Mesodermal cell (in vitro differentiated cells): ENCODE results near the gene CD3E.

Source experiments
- H3K27ac ChIP-seq: 2 replicates; pipeline ENCODE4 v1.7.0; 2013; ENCODE audit warnings: mild to moderate bottlenecking, low read depth, low read length, moderate library complexity; ENCODE audit not compliant: severe bottlenecking
- H3K36me3 ChIP-seq: 2 replicates; pipeline ENCODE4 v1.7.1; 2013; ENCODE audit warnings: mild to moderate bottlenecking, low read length, moderate library complexity; ENCODE audit not compliant: control insufficient read depth, insufficient read depth
- H3K4me1 ChIP-seq: one replicate; pipeline ENCODE4 v1.7.1; 2013; ENCODE audit warnings: mild to moderate bottlenecking, low read length; ENCODE audit not compliant: insufficient read depth, control insufficient read depth, poor library complexity, severe bottlenecking
- H3K4me3 ChIP-seq: 2 replicates; pipeline ENCODE4 v1.7.0; 2013; ENCODE audit warnings: low read length, control low read depth, mild to moderate bottlenecking; ENCODE audit not compliant: insufficient read depth, poor library complexity, severe bottlenecking; ENCODE audit errors: extremely low read depth
- H3K9me3 ChIP-seq: 2 replicates; pipeline ENCODE4 v1.7.1; 2013; ENCODE audit warnings: mild to moderate bottlenecking, low read length, moderate library complexity; ENCODE audit not compliant: control insufficient read depth
- WGBS, 2 experiments: methylation state at CpG; one replicate each; pipeline ENCODE4 v1.1.5; 2013; ENCODE audit warnings: missing lambda C conversion rate in 2 of 2; ENCODE audit not compliant: insufficient coverage in 2 of 2; 5-methylcytosine and 5-hydroxymethylcytosine counted together

CD3E gene

GRCh38 chr11:118310781-118311485 lies 6.4 kb downstream of the CD3E start:
- 80 to 83% methylated on average over 1 of the region's 3 CpGs for WGBS, 2 experiments

GRCh38 chr11:118311518-118311917 lies 7.0 kb downstream of the CD3E start:
- Histone ChIP-seq H3K4me1 (peaks cover 12% of the 10 kb centered on the region), H3K4me3 (no peak overlapping the region), H3K9me3 (no peaks in the 10 kb centered on the region), H3K27ac (no peak overlapping the region), H3K36me3 (no peaks in the 10 kb centered on the region)
- WGBS, 2 experiments, result 63 to 92% methylated on average over 1 to 2 of the region's 4 CpGs

More at GRCh38 chr11:118310781-118311485, 6.4 kb downstream of the CD3E start:
- no peaks in the 10 kb centered on the region for H3K36me3 ChIP-seq
- H3K4me3 ChIP-seq, result no peak overlapping the region
- peaks cover 8% of the 10 kb centered on the region for H3K4me1 ChIP-seq
- H3K27ac ChIP-seq, result no peak overlapping the region
- no peaks in the 10 kb centered on the region for H3K9me3 ChIP-seq

GRCh38 chr11:118312328-118312727 lies 7.8 kb downstream of the CD3E start:
- Histone ChIP-seq H3K4me3 (no peak overlapping the region), H3K27ac (no peak overlapping the region), H3K4me1 (peaks cover 12% of the 10 kb centered on the region), H3K9me3 (no peaks in the 10 kb centered on the region), H3K36me3 (no peaks in the 10 kb centered on the region)
- WGBS, 2 experiments, result 80 to 83% methylated on average over 1 of the region's 2 CpGs

- Histone ChIP-seq H3K4me1 (peaks cover 12% of the 10 kb centered on the region), H3K9me3 (no peaks in the 10 kb centered on the region), H3K27ac (no peak overlapping the region), H3K4me3 (no peak overlapping the region), H3K36me3 (no peaks in the 10 kb centered on the region)
- WGBS, 2 experiments, result 100% methylated on average over 1 of the region's 4 CpGs
Observed at GRCh38 chr11:118313242-118313641, 8.7 kb downstream of the CD3E start.

- H3K36me3 ChIP-seq, result no peaks in the 10 kb centered on the region
- peaks cover 15% of the 10 kb centered on the region for H3K4me1 ChIP-seq
- WGBS, 2 experiments, result 70 to 72% methylated on average over 3 to 4 of the region's 7 CpGs
- no peak overlapping the region for H3K4me3 ChIP-seq
- no peak overlapping the region for H3K27ac ChIP-seq
- H3K9me3 ChIP-seq, result no peaks in the 10 kb centered on the region
Observed at GRCh38 chr11:118314988-118315411, 10.5 kb downstream of the CD3E start.

- no peaks in the 10 kb centered on the region for H3K36me3 ChIP-seq
- H3K27ac ChIP-seq, result no peak overlapping the region
- 93 to 96% methylated on average over 4 of the region's 4 CpGs for WGBS, 2 experiments
- no peaks in the 10 kb centered on the region for H3K9me3 ChIP-seq
- peaks cover 15% of the 10 kb centered on the region for H3K4me1 ChIP-seq
- H3K4me3 ChIP-seq, result no peak overlapping the region
Observed at GRCh38 chr11:118318124-118318523, 13.6 kb downstream of the CD3E start.

- H3K4me3 ChIP-seq, result no peak overlapping the region
- WGBS, 2 experiments, result 93 to 95% methylated on average over 9 of the region's 11 CpGs
- H3K4me1 ChIP-seq, result peaks cover 15% of the 10 kb centered on the region
- no peak overlapping the region for H3K27ac ChIP-seq
- H3K36me3 ChIP-seq, result no peaks in the 10 kb centered on the region
- H3K9me3 ChIP-seq, result no peaks in the 10 kb centered on the region
Observed at GRCh38 chr11:118318581-118319336, 14.2 kb downstream of the CD3E start.

- Histone ChIP-seq H3K4me1 (peaks cover 15% of the 10 kb centered on the region), H3K27ac (no peak overlapping the region), H3K4me3 (no peak overlapping the region), H3K9me3 (no peaks in the 10 kb centered on the region), H3K36me3 (no peaks in the 10 kb centered on the region)
- 86% methylated on average over 1 of the region's 1 CpG; no CpG with 5 or more reads in 1 of the 2 experiments for WGBS, 2 experiments
Observed at GRCh38 chr11:118319337-118319707, 14.8 kb downstream of the CD3E start.

- Histone ChIP-seq H3K27ac (no peak overlapping the region), H3K4me3 (no peak overlapping the region), H3K9me3 (no peaks in the 10 kb centered on the region), H3K36me3 (no peaks in the 10 kb centered on the region), H3K4me1 (peaks cover 9% of the 10 kb centered on the region)
- 90 to 91% methylated on average over 3 of the region's 3 CpGs for WGBS, 2 experiments
Observed at GRCh38 chr11:118320515-118320914, 16.0 kb downstream of the CD3E start.

- H3K9me3 ChIP-seq, result no peaks in the 10 kb centered on the region
- no peak overlapping the region for H3K27ac ChIP-seq
- WGBS, 2 experiments, result 100% methylated on average over 1 of the region's 5 CpGs
- H3K36me3 ChIP-seq, result no peaks in the 10 kb centered on the region
- no peak overlapping the region for H3K4me3 ChIP-seq
- peaks cover 3% of the 10 kb centered on the region for H3K4me1 ChIP-seq
Observed at GRCh38 chr11:118321386-118322082, 17.0 kb downstream of the CD3E start.
